Keratinocyte (primary cell): ENCODE data around the gene SSBP1. TPM values are rescaled to one million over a fixed set of nuclear protein-coding genes. Genes with fewer than 3 reads are reported as not detected.

ENCODE experiments used
- DNase-seq: peaks from one replicate; pipeline ENCODE4 v3.0.0-alpha.2; 2011; ENCODE audit warnings: low read depth, missing footprints, low spot score
- FAIRE-seq: peaks from 2 replicates; lab custom pipeline; 2011; peaks lifted over from hg19 to GRCh38; lab: Jason Lieb, UNC
- H2AFZ ChIP-seq: 2 replicates; pipeline ENCODE4 v1.6.0; 2012; ENCODE audit warnings: low read length, control low read depth, inconsistent platforms; ENCODE audit not compliant: control insufficient read depth
- H3K27ac ChIP-seq: 2 replicates; pipeline ENCODE4 v1.5.1; 2011; ENCODE audit warnings: low read length; ENCODE audit not compliant: control insufficient read depth, insufficient read depth
- H3K27me3 ChIP-seq: 3 replicates; pipeline ENCODE4 v1.6.0; 2011; ENCODE audit warnings: low read length; ENCODE audit not compliant: control insufficient read depth, insufficient read depth; ENCODE audit errors: extremely low read depth
- H3K36me3 ChIP-seq, 2 experiments: 2 replicates in 1 of 2; 3 replicates in 1 of 2; pipeline ENCODE4 v1.5.1; 2011; ENCODE audit warnings: low read length in 2 of 2, mild to moderate bottlenecking in 1 of 2; ENCODE audit not compliant: control insufficient read depth in 2 of 2, insufficient read depth in 2 of 2; ENCODE audit errors: extremely low read depth in 1 of 2
- H3K4me1 ChIP-seq: 3 replicates; pipeline ENCODE4 v1.5.1; 2011; ENCODE audit warnings: low read length; ENCODE audit not compliant: control insufficient read depth, insufficient read depth; ENCODE audit errors: extremely low read depth
- H3K4me2 ChIP-seq: 3 replicates; pipeline ENCODE4 v1.6.0; 2011; ENCODE audit warnings: low read depth, low read length; ENCODE audit not compliant: control insufficient read depth, insufficient read depth; ENCODE audit errors: extremely low read depth
- H3K4me3 ChIP-seq, 3 experiments: fragments of 200-600 bp in 1 of 3; sonication (generic) in 1 of 3; 2 replicates in 2 of 3; 3 replicates in 1 of 3; pipeline ENCODE4 v1.5.1; 2011 to 2016; ENCODE audit warnings: low read length in 3 of 3, mild to moderate bottlenecking in 3 of 3, control low read depth in 2 of 3, inconsistent platforms in 1 of 3, low read depth in 1 of 3, mixed read lengths in 1 of 3, mixed run types in 1 of 3, moderate library complexity in 1 of 3; ENCODE audit not compliant: control insufficient read depth in 2 of 3, insufficient read depth in 2 of 3; ENCODE audit errors: extremely low read depth in 1 of 3
- H3K79me2 ChIP-seq: 2 replicates; pipeline ENCODE4 v1.6.0; 2012; ENCODE audit warnings: low read length; ENCODE audit not compliant: control insufficient read depth, insufficient read depth
- H3K9ac ChIP-seq: 3 replicates; pipeline ENCODE4 v1.6.0; 2011; ENCODE audit warnings: low read length; ENCODE audit not compliant: control insufficient read depth, insufficient read depth; ENCODE audit errors: extremely low read depth
- H3K9me1 ChIP-seq: 3 replicates; pipeline ENCODE4 v1.6.0; 2011; ENCODE audit warnings: low read length; ENCODE audit not compliant: control insufficient read depth, insufficient read depth; ENCODE audit errors: extremely low read depth
- H3K9me3 ChIP-seq: 2 replicates; pipeline ENCODE4 v1.5.1; 2012; ENCODE audit warnings: low read depth, low read length; ENCODE audit not compliant: control insufficient read depth
- H4K20me1 ChIP-seq: 3 replicates; pipeline ENCODE4 v1.6.0; 2011; ENCODE audit warnings: low read length; ENCODE audit not compliant: control insufficient read depth, insufficient read depth; ENCODE audit errors: extremely low read depth
- EZH2 ChIP-seq: IDR thresholded peaks from one replicate; pipeline ENCODE4 v1.6.1; 2012; ENCODE audit warnings: inconsistent platforms, mild to moderate bottlenecking, low read length, moderate library complexity
- dilution Hi-C: fragments of 300-500 bp; cut with MboI; formaldehyde crosslinking; loops from one replicate; pipeline ENCODE4 v1.7.0; 2020; ENCODE audit warnings: low sequenced_read_pairs; ENCODE audit not compliant: extremely low pct_ligation_motif_present
- polyA plus RNA-seq, 5 experiments: library from polyadenylated mRNA; depleted of rRNA in 3 of 5; stranded (reverse) in 3 of 5; stranded (forward) in 1 of 5; unstranded in 1 of 5; fragments of >200 nt; gene quantifications; 1 replicate in 1 of 5; 2 replicates in 3 of 5; 3 replicates in 1 of 5; pipeline versions ENCODE4 v1.2.1 to v1.2.3, GENCODE V29; 2011 to 2012; ENCODE audit warnings: missing spikeins in 2 of 5, low read depth in 1 of 5, low replicate concordance in 1 of 5
- TF ChIP-seq, protein P1 (sequence below), 3 experiments: IDR thresholded peaks in 1 of 3; conservative IDR thresholded peaks in 1 of 3; optimal IDR thresholded peaks in 1 of 3; 2 replicates in 2 of 3; 3 replicates in 1 of 3; pipeline versions ENCODE3 to v1.5.1; 2011; ENCODE audit warnings: low read length in 3 of 3, mild to moderate bottlenecking in 3 of 3, moderate library complexity in 2 of 3, control low read depth in 1 of 3, inconsistent platforms in 1 of 3; ENCODE audit not compliant: insufficient read depth in 2 of 3; ENCODE audit errors: extremely low read depth in 1 of 3

Gene SSBP1
- polyA plus RNA-seq, 1 donor (not counting 4 experiments of a cell fraction or from before 2014, with no cell fraction given): 244 TPM

DNA sequence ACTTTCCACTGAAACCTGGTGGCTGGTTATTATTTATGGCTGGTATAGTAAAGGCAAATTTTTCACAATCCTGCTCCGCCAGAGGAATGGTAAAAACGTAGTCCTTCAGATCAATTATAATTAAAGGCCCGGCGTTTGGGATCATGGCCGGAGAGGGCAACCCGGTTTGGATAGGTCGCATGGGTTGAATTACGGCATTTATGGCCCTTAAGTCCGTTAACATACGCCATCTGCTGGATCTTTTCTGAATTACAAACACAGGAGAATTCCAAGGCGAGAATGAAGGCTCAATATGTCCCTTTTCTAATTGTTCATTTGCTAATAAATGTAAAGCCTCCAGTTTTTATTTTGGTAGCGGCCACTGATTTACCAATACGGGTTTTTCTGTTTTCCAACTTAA lies 14.5 kb downstream of the SSBP1 start:
- no peak for TF ChIP-seq EZH2
- TF ChIP-seq, protein P1, sequence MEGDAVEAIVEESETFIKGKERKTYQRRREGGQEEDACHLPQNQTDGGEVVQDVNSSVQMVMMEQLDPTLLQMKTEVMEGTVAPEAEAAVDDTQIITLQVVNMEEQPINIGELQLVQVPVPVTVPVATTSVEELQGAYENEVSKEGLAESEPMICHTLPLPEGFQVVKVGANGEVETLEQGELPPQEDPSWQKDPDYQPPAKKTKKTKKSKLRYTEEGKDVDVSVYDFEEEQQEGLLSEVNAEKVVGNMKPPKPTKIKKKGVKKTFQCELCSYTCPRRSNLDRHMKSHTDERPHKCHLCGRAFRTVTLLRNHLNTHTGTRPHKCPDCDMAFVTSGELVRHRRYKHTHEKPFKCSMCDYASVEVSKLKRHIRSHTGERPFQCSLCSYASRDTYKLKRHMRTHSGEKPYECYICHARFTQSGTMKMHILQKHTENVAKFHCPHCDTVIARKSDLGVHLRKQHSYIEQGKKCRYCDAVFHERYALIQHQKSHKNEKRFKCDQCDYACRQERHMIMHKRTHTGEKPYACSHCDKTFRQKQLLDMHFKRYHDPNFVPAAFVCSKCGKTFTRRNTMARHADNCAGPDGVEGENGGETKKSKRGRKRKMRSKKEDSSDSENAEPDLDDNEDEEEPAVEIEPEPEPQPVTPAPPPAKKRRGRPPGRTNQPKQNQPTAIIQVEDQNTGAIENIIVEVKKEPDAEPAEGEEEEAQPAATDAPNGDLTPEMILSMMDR (optimal IDR thresholded peaks at IDR 0.05 in 1 of 3, IDR thresholded peaks at IDR 0.05 in 1 of 3, conservative IDR thresholded peaks at IDR 0.05 in 1 of 3; ENCODE audit: extremely low read depth in 1 of 3, insufficient read depth in 2 of 3, low read length in 3 of 3): peak in 2 of 3 experiments; percentile 26 to 31
- Histone ChIP-seq H3K79me2 (peaks cover 2% of the 10 kb centered on the region), H2AFZ (no peak overlapping the region), H3K4me1 (no peaks in the 10 kb centered on the region), H4K20me1 (no peaks in the 10 kb centered on the region), H3K36me3 (peaks cover 23 to 38% of the 10 kb centered on the region in 2 experiments), H3K4me3 (no peak overlapping the region), H3K9ac (no peak overlapping the region), H3K9me1 (no peaks in the 10 kb centered on the region), H3K4me2 (no peak overlapping the region), H3K9me3 (peaks cover 4% of the 10 kb centered on the region), H3K27ac (no peak overlapping the region), H3K27me3 (no peaks in the 10 kb centered on the region)
- dilution Hi-C loops: no loop called here
- no peak for FAIRE-seq
- no peak for DNase-seq

DNA sequence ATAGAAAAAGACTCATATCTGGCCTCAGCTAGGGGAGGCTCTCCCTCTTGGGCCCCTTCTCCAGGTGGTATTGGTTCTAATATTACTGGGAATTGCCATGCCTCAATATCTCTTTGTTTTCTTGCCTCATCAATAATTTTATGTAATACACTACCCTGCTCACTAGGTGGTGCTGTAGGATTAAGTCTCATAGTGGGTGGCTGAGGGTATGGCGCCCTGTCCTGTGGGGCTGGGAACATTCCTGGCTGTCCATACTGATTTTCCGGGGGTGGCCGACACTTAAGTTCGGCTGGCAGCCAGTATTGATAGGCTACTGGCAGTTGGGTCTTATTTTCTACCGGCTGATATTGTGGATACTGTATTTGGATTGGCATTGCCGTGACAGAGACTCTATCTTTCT lies 16.8 kb downstream of the SSBP1 start:
- dilution Hi-C loops: no loop called here
- Histone ChIP-seq H3K27me3 (no peaks in the 10 kb centered on the region), H3K4me2 (no peak overlapping the region), H3K4me1 (no peaks in the 10 kb centered on the region), H3K9me3 (peaks cover 4% of the 10 kb centered on the region), H3K4me3 (no peak overlapping the region), H3K9ac (no peak overlapping the region), H3K79me2 (peaks cover 2% of the 10 kb centered on the region), H3K9me1 (no peaks in the 10 kb centered on the region), H4K20me1 (no peaks in the 10 kb centered on the region), H3K27ac (no peak overlapping the region), H2AFZ (no peak overlapping the region), H3K36me3 (peaks cover 18 to 33% of the 10 kb centered on the region in 2 experiments)
- DNase-seq (no peak), FAIRE-seq (no peak)
- TF ChIP-seq, protein P1 (optimal IDR thresholded peaks at IDR 0.05 in 1 of 3, IDR thresholded peaks at IDR 0.05 in 1 of 3, conservative IDR thresholded peaks at IDR 0.05 in 1 of 3; ENCODE audit: extremely low read depth in 1 of 3, insufficient read depth in 2 of 3, low read length in 3 of 3): peak; percentile 43 to 56 (median 54)
- no peak for TF ChIP-seq EZH2
